Stomach (tissue), 4 donors: ENCODE measurements around the gene KCNK16.

Experiments used
- CTCF ChIP-seq, 7 experiments: fragments of 450-650 bp in 4 of 7; fragments of 200-600 bp in 3 of 7; sonication (generic) in 3 of 7; IDR thresholded peaks; one replicate each; pipeline ENCODE4 v1.5.1; 2016 to 2019; ENCODE audit warnings: antibody characterized with exemption in 7 of 7, control low read depth in 2 of 7, mild to moderate bottlenecking in 1 of 7
- EP300 ChIP-seq: sonication (generic); formaldehyde crosslinking; IDR thresholded peaks from one replicate; pipeline ENCODE4 v1.6.1; 2017; ENCODE audit warnings: antibody characterized with exemption
- POLR2AphosphoS5 ChIP-seq, 3 donors: sonication (generic); formaldehyde crosslinking; IDR thresholded peaks; one replicate each; pipeline ENCODE4 v1.6.1; 2016; ENCODE audit warnings: antibody characterized with exemption in 3 of 3

GRCh38 chr6:39307462-39307861 lies 15.0 kb downstream of the KCNK16 start:
- TF ChIP-seq EP300 (no peak), CTCF (IDR thresholded peaks at IDR 0.05) (no peak), POLR2AphosphoS5 (IDR thresholded peaks at IDR 0.05) (no peak)
